ENCODE data around the gene DOCK9. TPM values are rescaled to one million over a fixed set of nuclear protein-coding genes. Genes with fewer than 3 reads are reported as not detected.

DOCK9 gene
- total and polyA plus RNA-seq, 2 donors from 2014 or later: 14.0 to 125 TPM

- DNase-seq (no peak), FAIRE-seq (no peak)
- no peak overlapping the region for H3K4me3 ChIP-seq (ENCODE audit: low read length in 3 of 3)
- H3K27me3 ChIP-seq (ENCODE audit: control insufficient read depth, insufficient read depth, low read length): no peaks in the 10 kb centered on the region
- no peak overlapping the region for H3K9ac ChIP-seq (ENCODE audit: low read length in 3 of 3)
- H3K4me1 ChIP-seq (ENCODE audit: control insufficient read depth in 2 of 3, insufficient read depth in 2 of 3, low read depth in 1 of 3, low read length in 3 of 3): no peaks in the 10 kb centered on the region
- H3K27ac ChIP-seq (ENCODE audit: low read depth in 2 of 2, low read length in 2 of 2): no peak overlapping the region
- intact Hi-C loops (cut with DNase I): no loop called here
- no peaks in the 10 kb centered on the region for H3K9me3 ChIP-seq (ENCODE audit: control insufficient read depth in 2 of 3, insufficient read depth in 1 of 3, low read length in 3 of 3)
- H3K36me3 ChIP-seq (ENCODE audit: control insufficient read depth in 2 of 3, insufficient read depth in 3 of 3, low read length in 3 of 3): peaks cover 0 to 9% (median 0%) of the 10 kb centered on the region in 3 donors
- no peak for TF ChIP-seq CTCF (IDR thresholded peaks at IDR 0.05; ENCODE audit: borderline replicate concordance, extremely low read depth, insufficient read depth)
These were observed 168.5 kb downstream of the DOCK9 start for GRCh38 chr13:98809345-98809777.

- FAIRE-seq: no peak
- Histone ChIP-seq H3K27ac (ENCODE audit: low read depth in 2 of 2, low read length in 2 of 2) (no peak overlapping the region), H3K4me3 (ENCODE audit: low read length in 3 of 3) (no peak overlapping the region), H3K9me3 (ENCODE audit: control insufficient read depth in 2 of 3, insufficient read depth in 1 of 3, low read length in 3 of 3) (no peaks in the 10 kb centered on the region), H3K27me3 (ENCODE audit: control insufficient read depth, insufficient read depth, low read length) (no peaks in the 10 kb centered on the region), H3K4me1 (ENCODE audit: control insufficient read depth in 2 of 3, insufficient read depth in 2 of 3, low read depth in 1 of 3, low read length in 3 of 3) (no peaks in the 10 kb centered on the region), H3K9ac (ENCODE audit: low read length in 3 of 3) (no peak overlapping the region), H3K36me3 (ENCODE audit: control insufficient read depth in 2 of 3, insufficient read depth in 3 of 3, low read length in 3 of 3) (peaks cover 0 to 11% (median 4%) of the 10 kb centered on the region in 3 donors)
- DNase-seq: no peak
- no peak for TF ChIP-seq CTCF (IDR thresholded peaks at IDR 0.05; ENCODE audit: borderline replicate concordance, extremely low read depth, insufficient read depth)
- intact Hi-C loops (cut with DNase I): no loop called here
These were observed 170.1 kb downstream of the DOCK9 start for GRCh38 chr13:98807774-98808173.

GRCh38 chr13:98804336-98804855 is 173.5 kb downstream of the DOCK9 start:
- Histone ChIP-seq H3K36me3 (ENCODE audit: control insufficient read depth in 2 of 3, insufficient read depth in 3 of 3, low read length in 3 of 3) (peaks cover 0 to 7% (median 4%) of the 10 kb centered on the region in 3 donors), H3K27ac (ENCODE audit: low read depth in 2 of 2, low read length in 2 of 2) (no peak overlapping the region), H3K9ac (ENCODE audit: low read length in 3 of 3) (no peak overlapping the region), H3K4me1 (ENCODE audit: control insufficient read depth in 2 of 3, insufficient read depth in 2 of 3, low read depth in 1 of 3, low read length in 3 of 3) (no peaks in the 10 kb centered on the region), H3K9me3 (ENCODE audit: control insufficient read depth in 2 of 3, insufficient read depth in 1 of 3, low read length in 3 of 3) (no peaks in the 10 kb centered on the region), H3K4me3 (ENCODE audit: low read length in 3 of 3) (no peak overlapping the region), H3K27me3 (ENCODE audit: control insufficient read depth, insufficient read depth, low read length) (no peaks in the 10 kb centered on the region)
- no peak for DNase-seq
- no peak for TF ChIP-seq CTCF (IDR thresholded peaks at IDR 0.05; ENCODE audit: borderline replicate concordance, extremely low read depth, insufficient read depth)
- intact Hi-C loops (cut with DNase I): no loop called here
- FAIRE-seq: no peak

GRCh38 chr13:98803921-98804320 is 173.9 kb downstream of the DOCK9 start:
- H3K27me3 ChIP-seq (ENCODE audit: control insufficient read depth, insufficient read depth, low read length): no peaks in the 10 kb centered on the region
- intact Hi-C loops (cut with DNase I): no loop called here
- no peak for TF ChIP-seq CTCF (IDR thresholded peaks at IDR 0.05; ENCODE audit: borderline replicate concordance, extremely low read depth, insufficient read depth)
- no peak overlapping the region for H3K9ac ChIP-seq (ENCODE audit: low read length in 3 of 3)
- peaks cover 0 to 6% (median 4%) of the 10 kb centered on the region in 3 donors for H3K36me3 ChIP-seq (ENCODE audit: control insufficient read depth in 2 of 3, insufficient read depth in 3 of 3, low read length in 3 of 3)
- H3K9me3 ChIP-seq (ENCODE audit: control insufficient read depth in 2 of 3, insufficient read depth in 1 of 3, low read length in 3 of 3): no peaks in the 10 kb centered on the region
- H3K4me1 ChIP-seq (ENCODE audit: control insufficient read depth in 2 of 3, insufficient read depth in 2 of 3, low read depth in 1 of 3, low read length in 3 of 3): no peaks in the 10 kb centered on the region
- DNase-seq (no peak), FAIRE-seq (no peak)
- H3K27ac ChIP-seq (ENCODE audit: low read depth in 2 of 2, low read length in 2 of 2): no peak overlapping the region
- no peak overlapping the region for H3K4me3 ChIP-seq (ENCODE audit: low read length in 3 of 3)

All from kidney (tissue), 14 donors.